H9 (cell line): Measurements from ENCODE around the gene NTRK3. TPM values are rescaled to one million over a fixed set of nuclear protein-coding genes. Genes with fewer than 3 reads are reported as not detected.

Experiments
- DNase-seq: peaks from one replicate; pipeline ENCODE4 v3.0.0-alpha.2; 2017
- H2AFZ ChIP-seq: one replicate; pipeline ENCODE4 v1.6.1; 2013; ENCODE audit warnings: mild to moderate bottlenecking, low read length, control low read depth, moderate library complexity
- H2AK5ac ChIP-seq: 2 replicates; pipeline ENCODE4 v1.6.1; 2013; ENCODE audit warnings: low read length, control low read depth, mixed read lengths; ENCODE audit not compliant: insufficient read length
- H2BK120ac ChIP-seq: one replicate; pipeline ENCODE4 v1.6.1; 2013; ENCODE audit warnings: low read depth, mild to moderate bottlenecking, low read length, control low read depth, inconsistent platforms; ENCODE audit not compliant: poor library complexity, severe bottlenecking
- H2BK12ac ChIP-seq: 2 replicates; pipeline ENCODE4 v1.6.1; 2013; ENCODE audit warnings: low read length, control low read depth, mixed read lengths, low read depth; ENCODE audit not compliant: insufficient read length
- H2BK15ac ChIP-seq: 2 replicates; pipeline ENCODE4 v1.6.1; 2013; ENCODE audit warnings: low read depth, low read length, control low read depth
- H2BK20ac ChIP-seq: one replicate; pipeline ENCODE4 v1.6.1; 2013; ENCODE audit warnings: low read depth, mild to moderate bottlenecking, low read length, control low read depth, inconsistent platforms; ENCODE audit not compliant: poor library complexity, severe bottlenecking
- H2BK5ac ChIP-seq: 2 replicates; pipeline ENCODE4 v1.6.1; 2013; ENCODE audit warnings: low read length, control low read depth, mixed read lengths; ENCODE audit not compliant: insufficient read length
- H3K14ac ChIP-seq: 2 replicates; pipeline ENCODE4 v1.6.1; 2013; ENCODE audit warnings: low read length, control low read depth; ENCODE audit not compliant: insufficient read depth
- H3K18ac ChIP-seq: 2 replicates; pipeline ENCODE4 v1.6.1; 2013; ENCODE audit warnings: low read depth, mild to moderate bottlenecking, mixed read lengths, low read length, control low read depth; ENCODE audit not compliant: insufficient read length
- H3K23ac ChIP-seq: 2 replicates; pipeline ENCODE4 v1.6.1; 2013; ENCODE audit warnings: low read length, control low read depth, mixed read lengths, low read depth; ENCODE audit not compliant: insufficient read length
- H3K23me2 ChIP-seq: 2 replicates; pipeline ENCODE4 v1.6.1; 2013; ENCODE audit warnings: low read depth, mild to moderate bottlenecking, mixed read lengths, low read length, control low read depth; ENCODE audit not compliant: insufficient read length, poor library complexity, severe bottlenecking
- H3K27ac ChIP-seq: 2 replicates; pipeline ENCODE4 v1.5.1; 2013; ENCODE audit warnings: low read length, control low read depth, mixed read lengths, low read depth; ENCODE audit not compliant: insufficient read length
- H3K27me3 ChIP-seq: 2 replicates; pipeline ENCODE4 v1.6.1; 2013; ENCODE audit warnings: low read length, control low read depth, inconsistent platforms; ENCODE audit not compliant: insufficient read depth
- H3K4ac ChIP-seq: 2 replicates; pipeline ENCODE4 v1.6.1; 2013; ENCODE audit warnings: low read depth, mild to moderate bottlenecking, control low read depth, inconsistent platforms, low read length, moderate library complexity
- H3K4me1 ChIP-seq: 2 replicates; pipeline ENCODE4 v1.6.1; 2013; ENCODE audit warnings: low read length, control low read depth, inconsistent platforms; ENCODE audit not compliant: insufficient read depth
- H3K4me2 ChIP-seq: 2 replicates; pipeline ENCODE4 v1.6.1; 2013; ENCODE audit warnings: low read length, control low read depth, mixed read lengths; ENCODE audit not compliant: insufficient read length, insufficient read depth
- H3K56ac ChIP-seq: 2 replicates; pipeline ENCODE4 v1.6.1; 2013; ENCODE audit warnings: low read depth, mild to moderate bottlenecking, mixed read lengths, low read length, control low read depth; ENCODE audit not compliant: insufficient read length
- H3K79me1 ChIP-seq: 2 replicates; pipeline ENCODE4 v1.6.1; 2013; ENCODE audit warnings: low read depth, mild to moderate bottlenecking, moderate library complexity, low read length, control low read depth, inconsistent platforms; ENCODE audit not compliant: insufficient read depth, poor library complexity, severe bottlenecking
- H3K79me2 ChIP-seq: 2 replicates; pipeline ENCODE4 v1.6.1; 2013; ENCODE audit warnings: low read length, control low read depth, inconsistent platforms; ENCODE audit not compliant: insufficient read depth
- H3K9ac ChIP-seq: 2 replicates; pipeline ENCODE4 v1.6.1; 2013; ENCODE audit warnings: low read length, control low read depth, mixed read lengths; ENCODE audit not compliant: insufficient read length; ENCODE audit errors: extremely low read depth
- H3K9me3 ChIP-seq: one replicate; pipeline ENCODE4 v1.6.1; 2013; ENCODE audit warnings: low read depth, low read length, inconsistent platforms; ENCODE audit not compliant: control insufficient read depth
- H3T11ph ChIP-seq: one replicate; pipeline ENCODE4 v1.6.1; 2013; ENCODE audit warnings: mild to moderate bottlenecking, low read length, control low read depth, inconsistent platforms
- H4K20me1 ChIP-seq: one replicate; pipeline ENCODE4 v1.6.1; 2013; ENCODE audit not compliant: control insufficient read depth, insufficient read length, insufficient read depth
- H4K5ac ChIP-seq: 2 replicates; pipeline ENCODE4 v1.6.1; 2013; ENCODE audit warnings: low read depth, mild to moderate bottlenecking, mixed read lengths, low read length, control low read depth; ENCODE audit not compliant: insufficient read length
- H4K8ac ChIP-seq: replicated peaks from 2 replicates; pipeline ENCODE4 v1.6.1; 2013; ENCODE audit warnings: low read length, control low read depth, mixed read lengths, low read depth; ENCODE audit not compliant: insufficient read length
- H4K91ac ChIP-seq: 2 replicates; pipeline ENCODE4 v1.6.1; 2013; ENCODE audit warnings: low read depth, mild to moderate bottlenecking, moderate library complexity, mixed read lengths, low read length, control low read depth; ENCODE audit not compliant: insufficient read length
- H3K27ac Mint-ChIP-seq, 3 experiments: 2 replicates in 2 of 3; 3 replicates in 1 of 3; pipeline ENCODE4 v1.8.0; 2020 to 2021; ENCODE audit warnings: mixed read lengths in 3 of 3, mild to moderate bottlenecking in 1 of 3, moderate library complexity in 1 of 3
- H3K27me3 Mint-ChIP-seq: 2 replicates; pipeline ENCODE4 v1.8.0; 2021; ENCODE audit warnings: low read depth, mild to moderate bottlenecking, moderate library complexity, mixed read lengths
- H3K36me3 Mint-ChIP-seq, 3 experiments: 2 replicates in 2 of 3; 3 replicates in 1 of 3; pipeline ENCODE4 v1.8.0; 2020 to 2021; ENCODE audit warnings: low read depth in 3 of 3, mixed read lengths in 3 of 3; ENCODE audit not compliant: insufficient read depth in 1 of 3
- H3K4me1 Mint-ChIP-seq, 2 experiments: 2 replicates each; pipeline ENCODE4 v1.8.0; 2020; ENCODE audit warnings: mixed read lengths in 2 of 2
- H3K4me3 Mint-ChIP-seq, 2 experiments: 2 replicates in 1 of 2; 3 replicates in 1 of 2; pipeline ENCODE4 v1.8.0; 2020 to 2021; ENCODE audit warnings: mild to moderate bottlenecking in 2 of 2, mixed read lengths in 2 of 2, moderate library complexity in 1 of 2
- H3K9me3 Mint-ChIP-seq, 2 experiments: 2 replicates in 1 of 2; 3 replicates in 1 of 2; pipeline ENCODE4 v1.8.0; 2020; ENCODE audit warnings: mild to moderate bottlenecking in 2 of 2, mixed read lengths in 2 of 2, moderate library complexity in 1 of 2
- total RNA-seq: library from RNA; stranded (reverse); gene quantifications from 2 replicates; pipeline ENCODE4 v1.2.1, GENCODE V29; 2021
- TF ChIP-seq, protein P1 (sequence below): fragments of 200-600 bp; sonication (generic); conservative IDR thresholded peaks from 3 replicates; pipeline ENCODE4 v1.8.0; 2021; ENCODE audit warnings: antibody characterized with exemption, mild to moderate bottlenecking

The NTRK3 gene
- total RNA-seq, 1 experiment from 2014 or later, result 2.5 TPM

DNA sequence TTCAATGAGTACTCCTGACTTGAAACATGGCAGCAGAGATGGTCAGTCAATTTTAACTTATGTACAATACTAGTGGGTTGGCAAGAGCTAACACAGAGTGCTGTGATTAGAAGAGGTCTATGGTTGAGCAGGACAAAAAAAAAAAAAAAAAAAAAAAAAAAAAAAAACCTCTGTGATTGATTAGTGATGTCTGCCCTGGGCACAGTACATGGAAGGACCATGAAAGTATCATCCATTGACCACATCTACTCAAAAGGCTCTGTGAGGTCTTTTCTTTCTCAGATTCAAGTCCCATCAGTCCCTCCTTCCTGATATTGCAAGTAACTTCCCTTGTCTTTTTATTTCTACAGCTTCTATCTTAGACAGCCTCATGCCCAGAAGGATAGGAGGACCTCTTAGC is 59.6 kb downstream of the NTRK3 start:
- Histone ChIP-seq H3K23me2 (no peaks in the 10 kb centered on the region), H4K5ac (no peak overlapping the region), H2AK5ac (no peak overlapping the region), H3K9ac (no peak overlapping the region), H3K56ac (no peak overlapping the region), H3K4me2 (no peak overlapping the region), H3K9me3 (no peaks in the 10 kb centered on the region), H2BK12ac (no peak overlapping the region), H4K8ac (no peak overlapping the region), H3T11ph (no peak overlapping the region), H3K27me3 (no peaks in the 10 kb centered on the region), H3K27ac (no peak overlapping the region), H4K20me1 (no peaks in the 10 kb centered on the region), H2BK20ac (no peak overlapping the region), H2BK15ac (no peak overlapping the region), H3K14ac (no peak overlapping the region), H3K4me1 (no peaks in the 10 kb centered on the region), H2AFZ (no peak overlapping the region), H3K79me1 (no peaks in the 10 kb centered on the region), H2BK120ac (no peak overlapping the region), H2BK5ac (no peak overlapping the region), H3K23ac (no peak overlapping the region), H3K4ac (no peak overlapping the region), H3K18ac (no peak overlapping the region), H3K79me2 (no peaks in the 10 kb centered on the region), H4K91ac (no peak overlapping the region)
- TF ChIP-seq, protein P1, sequence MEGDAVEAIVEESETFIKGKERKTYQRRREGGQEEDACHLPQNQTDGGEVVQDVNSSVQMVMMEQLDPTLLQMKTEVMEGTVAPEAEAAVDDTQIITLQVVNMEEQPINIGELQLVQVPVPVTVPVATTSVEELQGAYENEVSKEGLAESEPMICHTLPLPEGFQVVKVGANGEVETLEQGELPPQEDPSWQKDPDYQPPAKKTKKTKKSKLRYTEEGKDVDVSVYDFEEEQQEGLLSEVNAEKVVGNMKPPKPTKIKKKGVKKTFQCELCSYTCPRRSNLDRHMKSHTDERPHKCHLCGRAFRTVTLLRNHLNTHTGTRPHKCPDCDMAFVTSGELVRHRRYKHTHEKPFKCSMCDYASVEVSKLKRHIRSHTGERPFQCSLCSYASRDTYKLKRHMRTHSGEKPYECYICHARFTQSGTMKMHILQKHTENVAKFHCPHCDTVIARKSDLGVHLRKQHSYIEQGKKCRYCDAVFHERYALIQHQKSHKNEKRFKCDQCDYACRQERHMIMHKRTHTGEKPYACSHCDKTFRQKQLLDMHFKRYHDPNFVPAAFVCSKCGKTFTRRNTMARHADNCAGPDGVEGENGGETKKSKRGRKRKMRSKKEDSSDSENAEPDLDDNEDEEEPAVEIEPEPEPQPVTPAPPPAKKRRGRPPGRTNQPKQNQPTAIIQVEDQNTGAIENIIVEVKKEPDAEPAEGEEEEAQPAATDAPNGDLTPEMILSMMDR, result no peak
- Mint-ChIP-seq H3K36me3 (no peaks in the 10 kb centered on the region; a peak in 1 of 7 replicates), H3K4me3 (no peak overlapping the region), H3K27ac (no peak overlapping the region), H3K9me3 (no peaks in the 10 kb centered on the region; a peak in 1 of 5 replicates), H3K4me1 (peaks cover 5 to 7% of the 10 kb centered on the region in 2 experiments), H3K27me3 (peaks cover 8% of the 10 kb centered on the region)
- no peak for DNase-seq
